Measurements from ENCODE around the gene CACNA1C.

The CACNA1C gene

GRCh38 chr12:2641761-2642160 lies 589.0 kb downstream of the CACNA1C start:
- no peak for DNase-seq

DNA sequence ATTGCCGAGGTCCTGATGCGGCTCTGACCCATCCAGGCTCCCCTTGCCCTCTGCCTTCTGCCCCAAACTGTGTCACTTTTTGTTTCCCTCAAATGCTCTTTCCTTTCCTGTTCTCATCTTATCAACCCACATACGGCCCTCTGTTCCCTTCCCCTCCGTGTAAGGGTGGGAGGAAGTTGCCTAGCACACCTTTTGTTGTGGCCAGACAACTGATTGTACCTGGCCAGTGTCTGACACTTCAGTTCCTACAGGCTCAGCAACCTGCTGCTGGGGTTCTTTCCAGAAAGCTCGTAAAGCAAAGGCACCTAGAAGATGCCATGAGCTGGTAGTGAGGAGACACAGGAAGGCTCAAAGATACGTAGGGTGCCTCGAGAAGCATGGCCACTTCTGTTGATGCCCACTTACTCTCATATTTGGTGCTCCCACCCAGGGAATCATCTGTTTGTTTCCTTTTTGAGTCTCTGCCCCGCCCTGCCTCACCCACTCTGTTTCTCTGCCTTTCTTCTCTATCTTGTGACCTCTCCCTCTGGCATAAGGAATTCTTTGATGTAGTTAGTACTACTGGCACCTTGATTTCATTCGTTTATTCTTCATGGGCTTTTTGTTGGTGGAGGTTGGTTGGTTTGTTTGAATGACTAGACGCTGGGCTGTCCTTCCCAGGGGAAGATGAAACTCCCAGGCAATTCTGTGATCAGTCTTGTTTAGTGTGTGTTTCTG lies 589.5 kb downstream of the CACNA1C start:
- DNase-seq, result no peak

DNA sequence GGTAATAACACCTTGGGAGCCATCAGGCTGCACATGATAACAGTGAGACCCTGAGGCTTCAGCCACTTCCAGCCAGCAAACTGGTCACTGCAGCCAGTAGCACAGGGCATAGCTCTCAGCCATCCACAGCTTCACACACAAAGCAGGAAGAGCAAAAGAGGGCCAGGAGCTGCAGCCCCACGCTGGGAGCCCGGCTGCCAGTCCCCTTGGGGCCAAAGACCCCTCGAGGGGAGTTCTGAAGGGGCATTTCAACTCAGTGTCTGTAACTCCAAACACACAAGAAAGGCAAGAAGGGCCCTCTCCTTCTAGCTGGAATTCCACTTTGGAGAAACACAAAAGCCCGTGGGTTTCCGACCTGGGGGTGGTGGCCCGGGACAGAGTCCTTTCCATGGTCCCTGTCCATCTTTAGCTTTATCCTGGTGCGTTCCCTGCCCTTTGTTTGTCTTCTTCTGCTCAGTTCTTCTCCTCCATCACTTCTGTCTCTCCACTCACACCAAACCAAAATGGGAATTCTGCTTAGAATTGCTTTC lies 590.2 kb downstream of the CACNA1C start:
- no peak for DNase-seq

- DNase-seq, result no peak
Observed at GRCh38 chr12:2643576-2644135, 590.9 kb downstream of the CACNA1C start.

DNA sequence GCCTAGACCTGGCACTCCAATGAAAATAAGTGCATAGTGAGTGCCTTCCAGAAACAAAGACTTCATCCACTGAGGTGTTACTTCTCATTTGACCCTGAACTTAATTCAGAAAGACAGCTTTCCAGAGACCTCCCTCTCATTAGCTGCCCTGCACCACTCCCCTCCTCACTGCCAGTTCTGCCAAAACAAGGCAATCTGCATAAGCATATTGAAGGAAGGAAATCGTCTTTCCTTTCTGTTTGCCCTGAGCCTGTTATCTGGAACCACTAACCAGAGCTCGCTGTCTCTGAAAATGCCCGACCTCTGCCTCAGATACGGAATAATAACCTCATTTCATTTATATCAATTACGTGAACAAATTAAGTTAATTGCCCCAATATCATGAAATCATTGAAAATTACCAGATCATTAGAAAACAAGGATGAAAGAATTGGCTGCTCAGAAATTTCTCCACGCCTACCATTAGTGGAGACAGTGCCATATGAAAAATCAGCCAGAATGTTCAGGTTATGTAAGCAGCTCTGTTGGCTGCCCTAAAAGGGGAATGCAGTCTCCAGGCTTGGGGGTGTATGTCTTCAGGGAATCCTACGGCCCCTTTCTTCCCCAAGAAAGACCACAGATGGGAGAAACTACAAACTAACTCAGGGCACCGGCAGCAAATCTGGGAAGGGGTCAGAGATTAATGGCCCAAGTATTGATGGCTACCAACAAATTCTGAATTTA lies 592.1 kb downstream of the CACNA1C start:
- no peak for DNase-seq

- no peak for DNase-seq
Observed at GRCh38 chr12:2645460-2645859, 592.7 kb downstream of the CACNA1C start.

- DNase-seq, result no peak
Observed at GRCh38 chr12:2646341-2646740, 593.6 kb downstream of the CACNA1C start.

GRCh38 chr12:2647186-2647585 lies 594.4 kb downstream of the CACNA1C start:
- DNase-seq, result no peak

- DNase-seq, result no peak
Observed at GRCh38 chr12:2648406-2648805, 595.6 kb downstream of the CACNA1C start.

GRCh38 chr12:2649201-2650030 lies 596.6 kb downstream of the CACNA1C start:
- no peak for DNase-seq

GRCh38 chr12:2650261-2651067 lies 597.7 kb downstream of the CACNA1C start:
- no peak for DNase-seq

GRCh38 chr12:2651068-2651965 lies 598.5 kb downstream of the CACNA1C start:
- no peak for DNase-seq

DNA sequence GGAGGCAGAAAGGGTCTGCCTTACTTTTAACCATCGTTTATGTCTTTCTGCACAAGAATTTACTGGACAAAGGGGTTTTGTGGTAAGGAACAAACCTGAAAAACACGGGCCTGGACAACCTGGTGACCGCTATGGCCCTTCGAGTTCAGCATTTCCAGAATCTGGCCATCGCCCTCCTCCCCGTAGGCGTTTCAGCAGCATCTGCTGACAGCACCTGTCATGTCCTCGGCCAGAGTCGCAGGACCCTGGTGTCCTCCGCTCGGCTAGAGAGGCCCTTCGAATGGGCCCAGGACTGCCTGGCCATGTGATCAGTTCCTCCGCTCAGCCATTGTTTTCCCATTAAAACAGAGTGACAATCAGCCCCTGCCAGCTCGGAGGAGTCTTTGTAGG lies 599.2 kb downstream of the CACNA1C start:
- no peak for DNase-seq

DNA sequence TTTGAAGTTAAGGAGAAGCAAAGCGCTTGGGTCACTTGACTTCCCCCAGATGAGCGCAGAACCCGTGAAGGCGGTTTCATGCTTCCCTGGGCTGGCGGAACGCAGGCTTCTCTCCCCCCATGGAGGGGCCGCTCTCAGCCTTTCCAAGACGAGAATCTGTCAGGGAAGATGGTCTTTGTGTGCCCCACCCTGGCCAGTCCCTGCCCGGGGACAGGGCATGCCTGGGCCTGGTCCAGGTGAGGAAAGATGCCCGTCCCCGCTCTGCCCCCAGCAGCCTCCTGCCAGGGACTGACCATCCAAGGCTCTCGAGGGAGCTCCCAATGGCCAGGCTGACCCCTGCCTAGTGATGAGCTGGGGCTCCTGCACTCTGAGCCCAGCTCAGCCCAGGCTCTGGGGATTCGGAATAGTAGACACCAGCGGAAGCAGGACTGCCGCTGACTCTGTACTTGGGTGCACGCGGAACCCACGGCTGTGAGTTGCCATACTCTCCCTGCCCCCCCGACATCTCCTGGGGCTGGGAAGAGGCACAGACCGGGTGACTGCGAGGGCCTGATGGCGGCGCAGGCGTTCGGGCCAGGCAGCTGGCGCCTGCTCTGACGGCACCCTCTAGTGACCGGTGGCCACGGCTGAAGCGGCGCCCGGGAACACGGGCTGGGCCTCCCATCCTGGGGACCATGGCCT lies 599.8 kb downstream of the CACNA1C start:
- DNase-seq, result no peak

DNA sequence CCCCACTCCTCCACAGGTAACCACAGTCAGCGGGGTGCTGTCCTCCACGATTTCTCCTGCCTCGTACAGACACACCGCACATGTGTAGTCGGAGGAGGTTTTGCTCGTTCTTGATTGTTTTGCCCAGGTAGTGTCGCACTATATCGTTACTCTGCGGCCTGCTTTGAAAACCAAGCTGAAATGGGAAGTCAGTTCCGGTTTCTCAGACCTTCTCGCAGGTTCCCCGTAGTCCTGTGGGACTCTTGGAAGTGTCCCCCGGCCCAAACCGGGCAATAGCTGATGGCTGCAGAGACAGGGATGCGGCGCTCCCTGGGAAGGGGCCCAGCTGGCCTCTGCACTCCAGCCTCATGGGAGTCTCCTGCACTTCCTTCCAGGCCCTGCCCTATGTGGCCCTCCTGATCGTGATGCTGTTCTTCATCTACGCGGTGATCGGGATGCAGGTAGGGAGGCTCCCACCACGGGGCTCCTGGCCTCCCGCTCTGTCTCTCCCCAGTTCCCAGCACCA lies 600.7 kb downstream of the CACNA1C start:
- no peak for DNase-seq

DNA sequence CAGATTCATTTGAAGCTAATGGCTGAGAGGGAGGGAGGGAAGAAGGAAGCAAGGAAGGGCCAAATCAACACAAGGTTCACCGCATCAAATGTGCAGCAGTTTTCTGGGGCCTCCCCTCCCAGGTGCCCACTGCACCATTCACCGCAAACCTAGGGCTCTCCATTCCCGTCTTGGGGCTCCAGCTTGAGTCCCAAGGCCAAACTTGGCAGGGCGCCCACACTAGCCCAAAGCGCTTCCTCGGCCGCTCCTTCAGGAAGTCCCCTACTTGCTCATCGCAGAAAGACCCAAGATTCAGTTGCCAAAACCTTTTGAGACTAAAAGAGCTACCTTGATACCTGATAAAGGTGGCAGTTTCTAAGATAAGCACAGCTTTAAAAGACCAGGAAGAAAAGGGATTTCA lies 601.5 kb downstream of the CACNA1C start:
- no peak for DNase-seq

- no peak for DNase-seq
Observed at GRCh38 chr12:2654741-2655140, 602.0 kb downstream of the CACNA1C start.

GRCh38 chr12:2662524-2662923 lies 609.7 kb downstream of the CACNA1C start:
- DNase-seq, result no peak

GRCh38 chr12:2664721-2665577 lies 612.2 kb downstream of the CACNA1C start:
- no peak for DNase-seq

Data from activated T-cell treated with anti-CD3 and anti-CD28 coated beads for 4 hours (primary cell).